Ecto neural progenitor cell (in vitro differentiated cells): ENCODE results near the gene LAMA5.
"Not testable (repeated sequence)": the region's sequence is repeated elsewhere in the genome, so short reads cannot be mapped to it uniquely, and the experiment has no call there.

Experiments
- DNase-seq: peaks from one replicate; pipeline ENCODE4 v3.0.0-alpha.2; 2018; ENCODE audit warnings: low spot score

Gene LAMA5

GRCh38 chr20:62387933-62388635 lies 21.0 kb upstream of the LAMA5 start:
- no peak for DNase-seq

GRCh38 chr20:62387219-62387913 lies 20.3 kb upstream of the LAMA5 start:
- DNase-seq = no peak

DNA sequence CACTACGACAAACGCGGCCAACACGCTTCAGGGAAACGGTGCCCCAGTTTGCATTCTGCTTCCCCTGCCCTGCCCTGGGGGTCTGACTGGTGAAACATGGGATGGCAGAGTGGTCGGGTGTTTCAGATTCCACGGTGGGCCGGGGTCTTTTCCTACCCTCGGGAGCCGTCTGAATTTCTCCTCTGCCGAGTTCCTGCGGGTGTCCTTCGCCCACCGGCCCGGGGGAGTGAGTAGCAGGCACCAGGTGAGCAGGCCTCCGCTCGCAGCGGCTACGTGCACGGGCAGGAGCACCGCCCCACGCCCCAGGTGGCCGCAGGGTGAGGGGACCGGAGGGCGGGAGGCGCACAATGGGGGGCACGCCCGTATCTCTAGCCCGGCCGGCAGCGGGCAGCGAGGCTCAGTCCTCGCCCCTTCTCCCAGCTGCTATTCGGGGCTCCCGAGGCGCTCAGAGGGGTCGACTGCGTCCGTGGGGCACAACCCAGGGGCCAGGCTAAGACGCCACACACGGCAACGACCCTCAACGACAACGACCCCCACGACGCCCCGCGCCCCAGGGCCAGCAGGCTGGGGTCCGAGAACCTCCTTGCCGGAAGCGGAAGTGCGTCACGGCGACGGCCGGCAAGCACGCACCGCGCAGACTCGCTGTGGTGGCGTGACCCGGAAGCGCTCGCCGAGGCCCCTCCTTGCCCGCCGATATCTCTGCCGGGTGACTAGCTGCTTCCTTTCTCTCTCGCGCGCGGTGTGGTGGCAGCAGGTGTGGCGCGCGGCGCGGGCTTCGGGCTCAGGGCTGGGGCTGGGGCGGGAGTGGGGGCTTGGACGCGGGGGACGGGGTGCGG lies 19.5 kb upstream of the LAMA5 start, which contains the start of gene RPS21:
Gene RPS21 (plus strand): TSS at position 721 of the 836 bp plus-strand sequence. CDS start 236 bp downstream, outside the sequence.
- DNase-seq = peak; percentile 96

DNA sequence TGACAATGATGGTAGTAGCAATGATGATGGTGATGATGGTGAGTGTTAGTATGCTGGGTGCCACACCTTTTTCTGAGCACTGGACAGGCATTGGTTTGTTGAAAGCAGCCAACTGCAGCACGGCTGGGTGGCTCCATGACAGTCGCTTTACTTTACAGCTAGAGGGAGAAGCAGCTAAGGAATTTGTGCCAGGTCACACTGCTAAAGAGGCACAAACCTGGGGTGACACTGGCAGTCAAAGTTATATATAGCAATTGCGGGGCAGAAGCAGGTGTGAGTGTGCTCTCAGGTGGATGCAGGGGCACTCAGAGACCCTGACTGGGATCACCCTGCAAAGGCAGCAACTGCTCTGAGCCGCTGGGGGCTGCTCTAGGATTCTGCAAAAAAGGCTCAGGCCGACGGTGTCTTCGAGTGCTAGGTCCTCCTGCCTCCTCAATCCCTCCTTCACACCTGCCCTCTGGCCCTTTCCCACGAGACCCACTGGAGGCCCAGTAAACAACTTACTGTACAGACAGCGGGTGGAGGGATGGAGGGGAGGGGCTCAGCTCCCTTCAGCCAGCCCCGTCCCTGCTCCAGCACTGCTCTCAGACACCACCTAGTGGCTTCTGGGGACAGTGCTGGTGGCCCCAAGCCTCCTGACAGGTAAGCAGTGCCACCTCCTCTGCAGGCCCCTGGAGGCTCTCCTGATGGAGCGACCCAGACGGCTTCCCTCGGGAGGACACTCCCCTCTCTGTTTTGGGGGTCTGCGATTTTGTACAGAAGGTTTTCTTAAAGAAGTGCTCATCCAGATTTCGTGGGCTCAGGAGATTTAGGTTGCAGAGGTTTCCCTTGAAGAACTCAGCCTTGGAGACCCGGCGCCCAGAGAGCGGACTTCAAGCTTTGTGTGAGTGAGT lies 15.4 kb upstream of the LAMA5 start:
- peak; percentile 86 for DNase-seq

GRCh38 chr20:62381842-62382241 lies 14.7 kb upstream of the LAMA5 start:
- DNase-seq = no peak

DNA sequence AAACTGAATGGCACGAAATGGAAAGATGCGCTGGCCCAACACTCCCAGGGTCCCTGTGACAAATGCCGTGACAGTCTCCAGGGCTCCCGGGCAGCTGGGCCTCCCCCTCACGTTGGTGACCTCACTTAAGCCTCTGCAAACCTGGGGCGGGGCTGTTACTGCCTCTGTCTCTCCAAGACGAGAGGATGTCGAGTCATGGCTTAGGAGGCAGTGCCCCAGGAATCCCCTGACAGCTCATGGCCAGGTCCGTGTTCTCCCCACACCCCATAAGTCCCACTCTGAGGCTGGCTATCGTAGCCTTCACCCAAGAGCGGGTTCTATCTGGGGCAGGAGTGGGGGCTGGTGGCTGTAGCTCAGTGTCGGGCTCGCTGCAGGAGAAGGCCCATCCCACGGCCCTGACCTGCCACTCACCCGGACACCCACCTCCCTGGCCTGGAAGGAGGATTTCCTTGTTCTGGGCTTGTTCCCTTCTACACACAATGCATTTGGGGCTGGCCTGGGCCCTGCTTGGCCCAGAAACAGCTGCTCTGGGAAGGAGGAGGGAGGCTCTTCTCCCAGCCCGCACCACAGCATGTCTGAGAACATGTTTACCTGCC lies 14.2 kb upstream of the LAMA5 start:
- no peak for DNase-seq

DNA sequence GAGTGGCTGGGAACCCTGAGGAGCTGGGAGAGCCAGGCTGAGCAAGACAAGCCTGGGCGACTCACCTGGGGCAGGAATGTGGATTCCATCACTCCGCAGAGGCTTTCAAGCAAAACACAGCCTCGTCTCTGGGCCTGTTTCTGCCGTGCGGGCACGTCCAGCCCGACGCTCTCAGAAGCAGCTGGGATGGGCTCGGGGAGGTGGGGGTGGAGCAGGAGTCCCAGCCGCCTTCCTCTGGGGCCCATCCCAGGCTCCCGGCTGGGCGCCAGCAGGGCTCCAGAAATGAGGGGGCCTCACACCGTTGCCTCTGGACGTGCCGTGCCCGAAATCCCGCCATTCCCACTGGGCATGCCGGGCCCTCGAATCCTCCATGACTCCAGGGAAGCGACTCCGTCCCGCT lies 11.1 kb upstream of the LAMA5 start:
- DNase-seq = no peak

DNA sequence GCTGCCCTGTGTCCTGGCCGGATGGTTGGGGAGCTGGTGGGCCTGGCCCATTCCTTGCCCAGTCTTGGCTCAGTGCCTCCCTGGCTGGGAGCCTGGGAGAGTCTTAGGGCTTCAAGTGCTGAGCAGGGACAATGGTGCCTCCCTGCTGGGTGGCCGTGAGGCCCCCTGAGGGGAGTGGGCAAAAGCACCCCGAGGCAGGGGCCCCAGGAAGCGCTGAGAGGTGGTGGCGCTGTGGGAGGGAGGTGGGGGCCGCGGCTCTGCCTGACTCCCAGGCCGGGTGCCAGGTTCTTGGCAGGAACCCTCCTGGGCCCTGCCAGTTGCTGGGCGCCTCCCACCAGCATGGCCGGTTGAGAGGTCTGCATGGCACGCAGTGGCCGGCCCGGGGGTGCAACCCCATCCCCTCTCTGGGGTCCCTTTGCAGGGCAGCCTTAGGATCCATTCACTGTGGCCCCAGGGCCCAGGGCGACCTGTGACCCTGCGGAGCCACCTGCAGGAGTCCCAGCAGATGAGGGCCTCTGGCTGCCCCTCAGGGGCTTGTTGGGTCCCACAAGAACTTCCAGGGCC lies 10.6 kb upstream of the LAMA5 start:
- DNase-seq = no peak

GRCh38 chr20:62377064-62377461 lies 10.0 kb upstream of the LAMA5 start:
- DNase-seq = no peak

- DNase-seq = peak; percentile 92
These were observed 9.3 kb upstream of the LAMA5 start for GRCh38 chr20:62376112-62377063.

DNA sequence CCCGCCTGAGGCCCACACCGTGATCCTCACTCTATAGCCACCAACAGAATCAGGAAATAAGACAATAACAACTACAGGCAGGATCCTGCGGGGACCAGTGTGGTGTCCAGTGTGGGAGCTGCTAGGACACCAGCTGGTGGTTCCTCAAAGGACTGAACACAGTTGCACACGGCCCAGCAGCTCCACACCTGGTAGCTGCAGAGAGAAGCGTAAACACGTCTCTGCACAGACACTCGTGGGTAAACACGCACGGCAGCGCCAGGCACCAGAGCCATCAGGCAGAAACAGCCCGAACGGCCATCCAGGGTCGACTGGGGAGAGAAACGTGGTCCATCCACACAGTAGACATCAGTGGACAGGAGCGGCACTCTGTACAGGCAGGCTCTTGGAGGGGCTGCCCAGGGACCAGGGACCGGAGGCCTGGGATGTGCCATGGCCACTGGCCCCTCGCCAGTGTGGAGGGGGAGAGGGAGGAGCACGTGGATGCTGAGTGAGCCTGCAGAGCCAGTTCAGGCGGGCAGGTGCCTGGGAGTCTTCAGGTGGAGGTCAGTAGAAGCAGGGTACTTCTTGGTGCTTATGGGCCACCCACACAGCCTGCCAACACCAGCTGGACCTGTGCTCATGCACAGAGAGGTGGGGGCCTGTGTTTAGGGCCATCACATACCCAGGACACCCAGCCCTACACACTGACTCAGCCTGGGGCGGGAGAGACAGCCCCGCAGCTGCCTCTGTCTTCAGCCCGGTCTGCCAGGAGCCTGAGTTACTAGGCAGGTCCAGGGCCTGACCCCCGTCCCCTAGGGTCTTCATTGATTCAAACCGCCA lies 7.4 kb upstream of the LAMA5 start:
- no peak for DNase-seq

- DNase-seq = not testable (repeated sequence)
These were observed 6.6 kb upstream of the LAMA5 start for GRCh38 chr20:62373631-62374179.

DNA sequence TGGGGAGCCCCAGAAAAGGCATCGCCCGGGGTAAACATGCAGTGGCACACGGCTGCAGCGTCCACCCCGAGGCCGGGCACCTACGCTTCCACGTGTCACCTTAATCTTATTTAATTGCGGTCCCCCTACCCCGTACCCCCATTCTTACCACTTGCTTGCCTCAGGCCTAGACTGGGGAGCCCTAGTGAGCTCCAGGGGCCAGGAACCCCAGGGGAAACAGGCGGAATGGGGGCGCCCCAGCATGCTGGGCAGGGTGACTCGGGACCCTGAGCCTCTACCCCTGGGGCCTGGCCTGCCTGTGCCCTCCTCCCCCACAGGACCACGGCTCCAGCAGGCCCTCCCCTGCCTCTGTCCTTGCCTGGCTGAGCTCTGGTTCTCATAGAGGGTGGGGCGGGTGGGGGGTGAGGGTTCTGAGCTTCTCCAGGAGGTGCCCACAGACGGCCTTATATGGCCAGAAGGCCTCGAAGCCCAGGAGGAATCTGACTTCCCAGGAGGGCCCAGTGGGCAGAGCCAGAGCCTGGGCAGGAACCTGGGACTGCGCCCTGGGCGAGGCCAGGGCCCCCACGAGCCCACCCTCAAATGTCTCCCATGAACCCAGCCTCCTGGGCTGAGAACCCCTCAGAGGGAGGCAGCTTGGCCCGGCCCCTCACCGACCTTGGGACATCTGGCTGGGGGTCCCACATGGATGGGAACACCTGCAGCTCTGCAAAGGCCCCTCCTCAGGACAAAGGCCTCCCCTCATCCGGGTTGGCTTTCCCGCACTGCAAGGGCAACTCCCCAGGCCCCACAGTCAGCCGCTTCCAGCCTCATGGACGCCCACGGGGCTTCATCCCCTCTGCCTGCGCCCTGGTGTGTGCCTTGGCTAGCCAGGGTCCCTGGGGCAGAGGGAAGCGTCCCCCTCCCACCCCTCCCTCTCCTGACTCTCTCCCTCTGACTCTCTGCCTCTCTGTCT lies 5.2 kb upstream of the LAMA5 start:
- no peak for DNase-seq

GRCh38 chr20:62371588-62372041 lies 4.5 kb upstream of the LAMA5 start:
- no peak for DNase-seq

GRCh38 chr20:62370807-62371587 lies 3.9 kb upstream of the LAMA5 start:
- DNase-seq = no peak

GRCh38 chr20:62370115-62370806 lies 3.1 kb upstream of the LAMA5 start:
- no peak for DNase-seq
